Endodermal cell (in vitro differentiated cells): ENCODE measurements around the gene PACRG. TPM values are rescaled to one million over a fixed set of nuclear protein-coding genes. Genes with fewer than 3 reads are reported as not detected.
"Not testable (repeated sequence)": the region's sequence is repeated elsewhere in the genome, so short reads cannot be mapped to it uniquely, and the experiment has no call there.

ENCODE experiments used
- DNase-seq: peaks from one replicate; pipeline ENCODE4 v3.0.0-alpha.2; 2017
- H3K27ac ChIP-seq: 2 replicates; pipeline ENCODE4 v1.5.1; 2013; ENCODE audit warnings: mild to moderate bottlenecking, low read depth, low read length, moderate library complexity
- H3K27me3 ChIP-seq: 2 replicates; pipeline ENCODE4 v1.6.1; 2013; ENCODE audit warnings: mild to moderate bottlenecking, low read length, moderate library complexity; ENCODE audit not compliant: insufficient read depth, control insufficient read depth, poor library complexity, severe bottlenecking
- H3K36me3 ChIP-seq: 2 replicates; pipeline ENCODE4 v1.7.0; 2013; ENCODE audit warnings: mild to moderate bottlenecking, low read length, moderate library complexity; ENCODE audit not compliant: control insufficient read depth, insufficient read depth
- H3K4me1 ChIP-seq: one replicate; pipeline ENCODE4 v1.7.0; 2013; ENCODE audit warnings: low read length; ENCODE audit not compliant: control insufficient read depth, insufficient read depth
- H3K4me3 ChIP-seq: 2 replicates; pipeline ENCODE4 v1.5.1; 2013; ENCODE audit warnings: mild to moderate bottlenecking, low read length, moderate library complexity
- H3K9ac ChIP-seq: 2 replicates; pipeline ENCODE4 v1.6.1; 2013; ENCODE audit warnings: mild to moderate bottlenecking, low read length, moderate library complexity; ENCODE audit not compliant: poor library complexity, severe bottlenecking; ENCODE audit errors: extremely low read depth
- H3K9me3 ChIP-seq: 2 replicates; pipeline ENCODE4 v1.6.1; 2013; ENCODE audit warnings: mild to moderate bottlenecking, low read length, moderate library complexity; ENCODE audit not compliant: control insufficient read depth
- H3K27ac Mint-ChIP-seq: 2 replicates; pipeline ENCODE4 v1.8.0; 2020; ENCODE audit warnings: mixed read lengths
- H3K27me3 Mint-ChIP-seq: 2 replicates; pipeline ENCODE4 v1.8.0; 2021; ENCODE audit warnings: mild to moderate bottlenecking, mixed read lengths; ENCODE audit not compliant: insufficient read depth
- H3K36me3 Mint-ChIP-seq: 2 replicates; pipeline ENCODE4 v1.8.0; 2020; ENCODE audit warnings: low read depth, mixed read lengths
- H3K4me1 Mint-ChIP-seq: 2 replicates; pipeline ENCODE4 v1.8.0; 2020; ENCODE audit warnings: mixed read lengths
- H3K4me3 Mint-ChIP-seq: 2 replicates; pipeline ENCODE4 v1.8.0; 2020; ENCODE audit warnings: mild to moderate bottlenecking, moderate library complexity, mixed read lengths
- H3K9me3 Mint-ChIP-seq: 2 replicates; pipeline ENCODE4 v1.8.0; 2020; ENCODE audit warnings: mild to moderate bottlenecking, mixed read lengths
- WGBS, 2 experiments: methylation state at CpG; one replicate each; pipeline versions ENCODE4 v1.1.5 to v1.1.7; 2013; ENCODE audit warnings: missing lambda C conversion rate in 2 of 2, mixed read lengths in 1 of 2; ENCODE audit not compliant: insufficient coverage in 1 of 2, insufficient read length in 1 of 2; 5-methylcytosine and 5-hydroxymethylcytosine counted together
- long read RNA-seq, 4 experiments: library from polyadenylated mRNA in 2 of 4; library from RNA in 1 of 4; library from capped mRNA in 1 of 4; stranded (forward) in 3 of 4; unstranded in 1 of 4; transcript quantifications; one replicate each; pipeline ENCODE4 v2.0.0, GENCODE V29; 2020 to 2021; ENCODE audit warnings: inconsistent platforms in 1 of 4
- polyA plus RNA-seq, 2 experiments: library from polyadenylated mRNA; stranded (reverse); fragments of 50-300 nt; gene quantifications; one replicate each; pipeline ENCODE4 v1.2.3, GENCODE V29; 2013
- total RNA-seq, 2 donors: library from RNA; stranded (reverse); fragmentation: NEBNext Ultra II Directional in 1 of 2; extraction: Animal tissue kit (Norgen Biotek cat#: 25700) in 1 of 2; gene quantifications; 2 replicates in 1 of 2; 3 replicates in 1 of 2; pipeline ENCODE4 v1.2.1, GENCODE V29; 2021
- TF ChIP-seq, protein P1 (sequence below): fragments of 200-600 bp; sonication (generic); conservative IDR thresholded peaks from 2 replicates; pipeline ENCODE4 v1.5.0; 2021; ENCODE audit warnings: antibody characterized with exemption, mild to moderate bottlenecking

Gene PACRG
- under 1 TPM; 0.42 to 0.44 TPM for total RNA-seq
- polyA plus RNA-seq (2013, experiment 1 of 2): 2.1 TPM
- 0.87 TPM for polyA plus RNA-seq (2013, experiment 2 of 2)
- long read RNA-seq, experiment 1: 0 reads
- long read RNA-seq, experiment 2: 0 reads
- long read RNA-seq, experiment 3, partial matches to known transcripts: 0 of 1 reads
- long read RNA-seq, experiment 3, other reads (novel, unspliced or antisense): 1 of 1 reads
- long read RNA-seq, experiment 4: 0 reads

GRCh38 chr6:162727322-162728182 lies at the start of gene PACRG, which contains the start of gene PRKN:
Gene PACRG, plus strand, starts transcription at chr6:162727974.
Gene PRKN, minus strand, starts transcription at chr6:162727766.
- Histone ChIP-seq H3K36me3 (no peaks in the 10 kb centered on the region), H3K27me3 (no peaks in the 10 kb centered on the region), H3K9me3 (no peaks in the 10 kb centered on the region), H3K27ac (peak within 1 kb of the TSS; percentile 47), H3K4me1 (no peaks in the 10 kb centered on the region), H3K9ac (peak within 1 kb of the TSS; percentile 72), H3K4me3 (peak within 1 kb of the TSS; percentile 80)
- 0 to 1% methylated on average over 27 to 84 of the region's 84 CpGs for WGBS, 2 experiments
- TF ChIP-seq, protein P1, sequence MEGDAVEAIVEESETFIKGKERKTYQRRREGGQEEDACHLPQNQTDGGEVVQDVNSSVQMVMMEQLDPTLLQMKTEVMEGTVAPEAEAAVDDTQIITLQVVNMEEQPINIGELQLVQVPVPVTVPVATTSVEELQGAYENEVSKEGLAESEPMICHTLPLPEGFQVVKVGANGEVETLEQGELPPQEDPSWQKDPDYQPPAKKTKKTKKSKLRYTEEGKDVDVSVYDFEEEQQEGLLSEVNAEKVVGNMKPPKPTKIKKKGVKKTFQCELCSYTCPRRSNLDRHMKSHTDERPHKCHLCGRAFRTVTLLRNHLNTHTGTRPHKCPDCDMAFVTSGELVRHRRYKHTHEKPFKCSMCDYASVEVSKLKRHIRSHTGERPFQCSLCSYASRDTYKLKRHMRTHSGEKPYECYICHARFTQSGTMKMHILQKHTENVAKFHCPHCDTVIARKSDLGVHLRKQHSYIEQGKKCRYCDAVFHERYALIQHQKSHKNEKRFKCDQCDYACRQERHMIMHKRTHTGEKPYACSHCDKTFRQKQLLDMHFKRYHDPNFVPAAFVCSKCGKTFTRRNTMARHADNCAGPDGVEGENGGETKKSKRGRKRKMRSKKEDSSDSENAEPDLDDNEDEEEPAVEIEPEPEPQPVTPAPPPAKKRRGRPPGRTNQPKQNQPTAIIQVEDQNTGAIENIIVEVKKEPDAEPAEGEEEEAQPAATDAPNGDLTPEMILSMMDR: no peak
- no peaks in the 10 kb centered on the region for H3K36me3 Mint-ChIP-seq
- H3K4me1 Mint-ChIP-seq: peaks cover 8% of the 10 kb centered on the region
- H3K27me3 Mint-ChIP-seq: peaks cover 6% of the 10 kb centered on the region
- DNase-seq: peak; percentile 100
- no peaks in the 10 kb centered on the region for H3K9me3 Mint-ChIP-seq
- peak within 1 kb of the TSS; percentile 90 for H3K27ac Mint-ChIP-seq
- H3K4me3 Mint-ChIP-seq: peak within 1 kb of the TSS; percentile 77

DNA sequence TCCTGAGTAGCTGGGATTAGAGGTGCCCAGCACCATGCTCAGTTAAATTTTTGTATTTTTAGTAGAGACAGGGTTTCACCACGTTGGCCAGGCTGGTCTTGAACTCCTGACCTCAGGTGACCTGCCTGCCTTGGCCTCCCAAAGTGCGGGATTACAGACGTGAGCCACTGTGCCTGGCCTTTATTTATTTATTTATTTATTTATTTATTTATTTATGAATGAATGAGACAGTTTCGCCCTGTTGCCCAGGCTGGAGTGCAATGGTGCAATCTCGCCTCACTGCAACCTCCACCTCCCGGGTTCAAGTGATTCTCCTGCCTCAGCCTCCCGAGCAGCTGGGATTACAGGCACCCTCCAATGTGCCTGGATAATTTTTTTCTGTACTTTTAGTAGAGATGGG lies 48.9 kb upstream of the PACRG start:
- H3K36me3 ChIP-seq, DNase-seq, H3K27me3 ChIP-seq, H3K9me3 Mint-ChIP-seq, H3K36me3 Mint-ChIP-seq, H3K4me3 Mint-ChIP-seq, H3K27me3 Mint-ChIP-seq, H3K9me3 ChIP-seq, H3K4me3 ChIP-seq, H3K27ac ChIP-seq, H3K4me1 ChIP-seq, H3K4me1 Mint-ChIP-seq, H3K27ac Mint-ChIP-seq, H3K9ac ChIP-seq: not testable (repeated sequence)
- WGBS, 2 experiments: 83 to 100% methylated on average over 1 to 7 of the region's 7 CpGs

DNA sequence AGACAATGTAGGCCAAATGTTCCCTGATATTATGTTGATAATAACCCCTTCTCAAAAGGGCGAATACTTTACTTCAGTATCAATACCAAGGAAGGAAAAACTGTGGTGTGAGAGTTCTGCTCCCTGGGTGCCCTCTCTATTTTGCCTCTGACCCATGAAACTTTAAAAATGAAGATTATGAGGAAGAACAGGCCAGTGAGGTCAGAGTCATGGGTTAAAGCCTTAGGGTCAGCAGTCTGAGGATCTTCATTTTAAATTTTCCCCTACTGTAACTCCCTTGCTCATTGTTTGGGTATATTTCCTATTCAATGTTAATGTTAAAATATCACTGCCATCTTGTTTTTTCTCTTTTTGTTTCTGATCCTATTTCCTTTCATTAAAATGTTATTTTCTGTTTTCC lies 48.1 kb upstream of the PACRG start:
- Histone ChIP-seq H3K36me3 (no peaks in the 10 kb centered on the region), H3K27ac (no peak overlapping the region), H3K9ac (no peak overlapping the region), H3K4me1 (no peaks in the 10 kb centered on the region), H3K27me3 (no peaks in the 10 kb centered on the region), H3K9me3 (no peaks in the 10 kb centered on the region), H3K4me3 (no peak overlapping the region)
- Mint-ChIP-seq H3K4me3 (no peak overlapping the region), H3K36me3 (no peaks in the 10 kb centered on the region), H3K4me1 (no peaks in the 10 kb centered on the region), H3K27me3 (no peaks in the 10 kb centered on the region), H3K9me3 (peaks cover 1% of the 10 kb centered on the region), H3K27ac (no peak overlapping the region)
- WGBS, 2 experiments: 100% methylated on average over 1 of the region's 1 CpG; no CpG with 5 or more reads in 1 of the 2 experiments
- DNase-seq: no peak
- TF ChIP-seq, protein P1: no peak
